OCI-LY3 (cell line): ENCODE measurements around the gene KCNG4.

ENCODE experiments used
- H2AFZ ChIP-seq: fragments of 200-600, 300-600 bp; shearing (Covaris generic); 2 replicates; pipeline ENCODE4 v1.6.0; 2014; ENCODE audit warnings: antibody characterized with exemption, low read depth, low read length
- H3K27ac ChIP-seq: fragments of 200-600, 300-600 bp; sonication (generic); 2 replicates; pipeline ENCODE4 v1.5.1; 2014; ENCODE audit warnings: mild to moderate bottlenecking, low read length, moderate library complexity, mixed read lengths
- H3K27me3 ChIP-seq: fragments of 200-600, 300-600 bp; sonication (generic); 2 replicates; pipeline ENCODE4 v1.6.1; 2014; ENCODE audit warnings: low read depth, low read length, mixed read lengths
- H3K36me3 ChIP-seq: fragments of 200-600, 300-600 bp; sonication (generic); replicated peaks from 2 replicates; pipeline ENCODE3; 2014; ENCODE audit warnings: low read depth, low read length, mixed read lengths
- H3K4me1 ChIP-seq: fragments of 300-600, 200-600 bp; sonication (generic); 2 replicates; pipeline ENCODE4 v1.6.1; 2014; ENCODE audit warnings: low read length, mixed read lengths
- H3K4me2 ChIP-seq: fragments of 200-600, 300-600 bp; sonication (generic); 2 replicates; pipeline ENCODE4 v1.6.1; 2014; ENCODE audit warnings: low read length, mixed read lengths
- H3K4me3 ChIP-seq: fragments of 300-600, 200-600 bp; sonication (generic); 2 replicates; pipeline ENCODE4 v1.5.1; 2014; ENCODE audit warnings: antibody characterized with exemption, mild to moderate bottlenecking, low read length, moderate library complexity
- H3K79me2 ChIP-seq: fragments of 300-600, 200-600 bp; shearing (Covaris generic); 2 replicates; pipeline ENCODE4 v1.6.1; 2014; ENCODE audit warnings: mild to moderate bottlenecking, low read length, mixed read lengths
- H3K9ac ChIP-seq: fragments of 300-600, 200-600 bp; shearing (Covaris generic); 2 replicates; pipeline ENCODE4 v1.6.0; 2014; ENCODE audit warnings: mild to moderate bottlenecking, low read length, moderate library complexity
- H3K9me3 ChIP-seq: fragments of 200-600, 300-600 bp; shearing (Covaris generic); 2 replicates; pipeline ENCODE4 v1.6.1; 2014; ENCODE audit warnings: low read length, mixed read lengths; ENCODE audit not compliant: insufficient read depth
- H4K20me1 ChIP-seq: fragments of 200-600, 300-600 bp; sonication (generic); 2 replicates; pipeline ENCODE4 v1.6.1; 2016; ENCODE audit warnings: low read length, mixed read lengths; ENCODE audit not compliant: insufficient read depth
- CTCF ChIP-seq: fragments of 200-600, 300-600 bp; sonication (generic); IDR thresholded peaks from 2 replicates; pipeline ENCODE4 v1.5.1; 2014; ENCODE audit warnings: antibody characterized with exemption, low read length, low read depth
- EZH2phosphoT487 ChIP-seq: fragments of 200-600 bp; shearing (Covaris generic); IDR thresholded peaks from 2 replicates; pipeline ENCODE4 v1.6.1; 2018; ENCODE audit warnings: antibody characterized with exemption, mixed run types, low read depth

The KCNG4 gene

GRCh38 chr16:84239909-84240308, at the start of gene KCNG4:
Gene KCNG4 (minus strand): TSS chr16:84240012. CDS start chr16:84237485, 2,527 bp downstream.
- no peak within 1 kb of the TSS for H3K27ac ChIP-seq
- H3K9me3 ChIP-seq: no peaks in the 10 kb centered on the region
- no peak within 1 kb of the TSS for H3K9ac ChIP-seq
- H3K36me3 ChIP-seq: no peaks in the 10 kb centered on the region
- no peak for TF ChIP-seq CTCF
- TF ChIP-seq EZH2phosphoT487: no peak
- no peak within 1 kb of the TSS for H2AFZ ChIP-seq
- no peak within 1 kb of the TSS for H3K4me3 ChIP-seq
- peaks cover 25% of the 10 kb centered on the region for H3K27me3 ChIP-seq
- H3K4me1 ChIP-seq: no peaks in the 10 kb centered on the region
- H3K4me2 ChIP-seq: no peak within 1 kb of the TSS
- H3K79me2 ChIP-seq: no peaks in the 10 kb centered on the region
- no peaks in the 10 kb centered on the region for H4K20me1 ChIP-seq

- no peak overlapping the region for H3K4me2 ChIP-seq
- peaks cover 40% of the 10 kb centered on the region for H3K27me3 ChIP-seq
- no peak for TF ChIP-seq CTCF
- no peak for TF ChIP-seq EZH2phosphoT487
- no peak overlapping the region for H3K9ac ChIP-seq
- no peaks in the 10 kb centered on the region for H3K9me3 ChIP-seq
- H3K79me2 ChIP-seq: no peaks in the 10 kb centered on the region
- no peak overlapping the region for H3K27ac ChIP-seq
- no peaks in the 10 kb centered on the region for H3K36me3 ChIP-seq
- no peak overlapping the region for H3K4me3 ChIP-seq
- H3K4me1 ChIP-seq: no peaks in the 10 kb centered on the region
- H2AFZ ChIP-seq: no peak overlapping the region
- H4K20me1 ChIP-seq: no peaks in the 10 kb centered on the region
Measured at GRCh38 chr16:84288902-84289301, 49.1 kb upstream of the KCNG4 start.

GRCh38 chr16:84286578-84287240, 46.9 kb upstream of the KCNG4 start:
- H3K4me1 ChIP-seq: no peaks in the 10 kb centered on the region
- H3K9ac ChIP-seq: no peak overlapping the region
- H2AFZ ChIP-seq: no peak overlapping the region
- no peaks in the 10 kb centered on the region for H3K36me3 ChIP-seq
- H3K4me2 ChIP-seq: no peak overlapping the region
- peaks cover 33% of the 10 kb centered on the region for H3K27me3 ChIP-seq
- H3K79me2 ChIP-seq: no peaks in the 10 kb centered on the region
- no peak overlapping the region for H3K27ac ChIP-seq
- no peak overlapping the region for H3K4me3 ChIP-seq
- no peaks in the 10 kb centered on the region for H3K9me3 ChIP-seq
- no peak for TF ChIP-seq CTCF
- no peak for TF ChIP-seq EZH2phosphoT487
- no peaks in the 10 kb centered on the region for H4K20me1 ChIP-seq

- no peak for TF ChIP-seq CTCF
- TF ChIP-seq EZH2phosphoT487: no peak
- no peaks in the 10 kb centered on the region for H3K9me3 ChIP-seq
- no peak overlapping the region for H3K27ac ChIP-seq
- no peaks in the 10 kb centered on the region for H3K4me1 ChIP-seq
- H2AFZ ChIP-seq: no peak overlapping the region
- no peak overlapping the region for H3K4me2 ChIP-seq
- no peaks in the 10 kb centered on the region for H4K20me1 ChIP-seq
- no peak overlapping the region for H3K4me3 ChIP-seq
- H3K27me3 ChIP-seq: peaks cover 18% of the 10 kb centered on the region
- H3K9ac ChIP-seq: no peak overlapping the region
- no peaks in the 10 kb centered on the region for H3K79me2 ChIP-seq
- no peaks in the 10 kb centered on the region for H3K36me3 ChIP-seq
Measured at GRCh38 chr16:84284154-84284722, 44.4 kb upstream of the KCNG4 start.
